GM06990 (cell line): Measurements from ENCODE around the gene PDE1C.
"Not testable (repeated sequence)": the region's sequence is repeated elsewhere in the genome, so short reads cannot be mapped to it uniquely, and the experiment has no call there.

Experiments used
- DNase-seq: peaks from one replicate; pipeline ENCODE4 v3.0.0-alpha.2; 2011; ENCODE audit not compliant: insufficient read length; ENCODE audit errors: extremely low read depth
- H3K27me3 ChIP-seq: replicated peaks from 2 replicates; pipeline ENCODE4 v1.6.0; 2011; ENCODE audit warnings: low read length; ENCODE audit not compliant: control insufficient read depth, insufficient read depth
- H3K36me3 ChIP-seq: 2 replicates; pipeline ENCODE4 v1.5.1; 2011; ENCODE audit warnings: low read length; ENCODE audit not compliant: control insufficient read depth, insufficient read depth
- H3K4me3 ChIP-seq: replicated peaks from 2 replicates; pipeline ENCODE4 v1.5.1; 2011; ENCODE audit warnings: low read depth, mild to moderate bottlenecking, control low read depth, low read length
- TF ChIP-seq, protein P1 (sequence below): IDR thresholded peaks from 2 replicates; pipeline ENCODE4 v1.5.1; 2011; ENCODE audit warnings: low read length, control low read depth, mild to moderate bottlenecking, inconsistent platforms; ENCODE audit not compliant: insufficient read depth, poor library complexity, severe bottlenecking

The PDE1C gene

DNA sequence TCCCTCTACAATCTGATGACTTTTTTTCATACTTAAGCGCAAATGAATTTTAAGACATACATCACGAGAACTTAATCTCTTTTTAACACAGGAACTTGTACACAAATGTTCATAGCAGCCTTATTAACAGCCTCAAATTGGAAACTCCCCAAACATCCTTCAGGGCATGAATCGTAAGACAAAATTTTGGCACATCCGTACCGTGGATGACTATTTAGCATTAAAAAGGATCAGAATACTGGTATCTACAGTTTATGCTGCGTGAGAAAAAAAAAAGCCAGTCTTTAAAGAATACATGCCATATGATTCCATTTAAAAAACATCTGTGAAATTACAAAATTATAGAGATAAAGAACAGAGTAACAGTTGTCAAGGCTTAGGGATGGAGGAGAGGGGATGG is 46.8 kb downstream of the PDE1C start:
- Histone ChIP-seq H3K27me3 (no peaks in the 10 kb centered on the region; the same call in 1 of the 2 replicates), H3K4me3 (no peak overlapping the region), H3K36me3 (no peaks in the 10 kb centered on the region)
- DNase-seq: no peak
- TF ChIP-seq, protein P1, sequence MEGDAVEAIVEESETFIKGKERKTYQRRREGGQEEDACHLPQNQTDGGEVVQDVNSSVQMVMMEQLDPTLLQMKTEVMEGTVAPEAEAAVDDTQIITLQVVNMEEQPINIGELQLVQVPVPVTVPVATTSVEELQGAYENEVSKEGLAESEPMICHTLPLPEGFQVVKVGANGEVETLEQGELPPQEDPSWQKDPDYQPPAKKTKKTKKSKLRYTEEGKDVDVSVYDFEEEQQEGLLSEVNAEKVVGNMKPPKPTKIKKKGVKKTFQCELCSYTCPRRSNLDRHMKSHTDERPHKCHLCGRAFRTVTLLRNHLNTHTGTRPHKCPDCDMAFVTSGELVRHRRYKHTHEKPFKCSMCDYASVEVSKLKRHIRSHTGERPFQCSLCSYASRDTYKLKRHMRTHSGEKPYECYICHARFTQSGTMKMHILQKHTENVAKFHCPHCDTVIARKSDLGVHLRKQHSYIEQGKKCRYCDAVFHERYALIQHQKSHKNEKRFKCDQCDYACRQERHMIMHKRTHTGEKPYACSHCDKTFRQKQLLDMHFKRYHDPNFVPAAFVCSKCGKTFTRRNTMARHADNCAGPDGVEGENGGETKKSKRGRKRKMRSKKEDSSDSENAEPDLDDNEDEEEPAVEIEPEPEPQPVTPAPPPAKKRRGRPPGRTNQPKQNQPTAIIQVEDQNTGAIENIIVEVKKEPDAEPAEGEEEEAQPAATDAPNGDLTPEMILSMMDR: no peak

- Histone ChIP-seq H3K4me3 (no peak overlapping the region), H3K36me3 (no peaks in the 10 kb centered on the region), H3K27me3 (no peaks in the 10 kb centered on the region; the same call in 1 of the 2 replicates)
- TF ChIP-seq, protein P1: no peak
- no peak for DNase-seq
Observed at GRCh38 chr7:32022966-32023365, 47.2 kb downstream of the PDE1C start.

- H3K36me3 ChIP-seq: no peaks in the 10 kb centered on the region
- no peak for DNase-seq
- TF ChIP-seq, protein P1: no peak
Observed at GRCh38 chr7:32020551-32021159, 49.6 kb downstream of the PDE1C start.

DNA sequence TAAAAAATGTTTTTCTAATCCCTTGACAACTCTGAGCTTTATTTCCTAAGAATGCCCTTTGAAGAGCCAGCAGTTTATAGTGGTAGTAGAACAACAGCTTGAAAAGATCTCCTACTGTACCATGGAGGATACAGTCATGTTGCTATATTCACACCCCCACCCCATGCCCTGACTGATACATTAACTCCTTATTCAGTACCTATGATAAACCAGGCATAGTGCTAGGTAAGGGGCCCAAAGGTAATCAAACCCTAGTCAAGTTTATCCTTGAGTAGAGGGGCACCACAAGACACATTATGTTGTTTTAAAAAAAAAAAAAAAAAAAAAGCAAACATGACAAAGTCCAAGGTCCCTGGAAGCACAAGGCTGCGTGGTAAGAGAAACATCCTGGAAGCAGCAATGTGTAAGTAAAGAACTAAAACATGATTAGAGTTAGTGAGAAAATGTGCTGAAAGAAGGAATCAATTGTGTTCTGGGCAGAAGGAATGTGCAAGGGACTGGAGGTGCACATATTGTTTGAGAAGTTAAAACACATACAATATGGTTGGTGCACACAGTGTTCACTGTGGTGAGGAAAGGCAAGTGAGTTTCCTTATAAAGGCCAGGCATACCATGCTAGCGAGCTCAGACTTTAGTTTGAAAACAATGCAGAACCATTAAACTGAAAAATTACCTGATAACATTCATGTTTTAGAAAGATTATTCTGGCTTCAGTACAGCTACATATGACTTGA is 51.2 kb downstream of the PDE1C start:
- no peaks in the 10 kb centered on the region for H3K27me3 ChIP-seq
- TF ChIP-seq, protein P1: no peak
- H3K4me3 ChIP-seq: no peak overlapping the region
- no peaks in the 10 kb centered on the region for H3K36me3 ChIP-seq
- DNase-seq: no peak

More at GRCh38 chr7:32020551-32021159, 49.6 kb downstream of the PDE1C start:
- H3K27me3 ChIP-seq: no peaks in the 10 kb centered on the region; the same call in 1 of the 2 replicates
- H3K4me3 ChIP-seq: no peak overlapping the region

- TF ChIP-seq, protein P1: no peak
- Histone ChIP-seq H3K27me3 (no peaks in the 10 kb centered on the region), H3K36me3 (no peaks in the 10 kb centered on the region), H3K4me3 (no peak overlapping the region)
- no peak for DNase-seq
Observed at GRCh38 chr7:32015133-32015532, 55.1 kb downstream of the PDE1C start.

DNA sequence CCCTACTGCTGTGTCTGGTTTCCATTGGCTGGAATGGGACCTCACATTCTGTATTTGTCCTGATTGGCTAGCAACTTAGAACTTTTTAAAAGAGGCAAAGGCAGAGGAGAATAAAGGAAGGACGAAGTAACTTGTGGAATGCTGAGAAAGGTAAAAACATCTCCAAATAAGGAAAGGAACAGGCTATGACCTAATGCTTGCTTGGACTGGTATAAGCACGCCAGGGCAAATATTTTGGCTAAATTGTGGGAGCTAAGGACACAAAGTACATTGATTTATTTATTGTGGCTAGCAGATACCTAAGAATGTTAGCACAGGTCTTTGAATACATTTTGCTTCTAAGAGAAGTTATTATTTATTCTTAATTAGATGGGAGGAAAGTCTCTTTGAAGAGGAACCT is 56.7 kb downstream of the PDE1C start:
- H3K27me3 ChIP-seq, H3K4me3 ChIP-seq: not testable (repeated sequence)

More for the DNA sequence above, 56.7 kb downstream of the PDE1C start:
- DNase-seq, H3K36me3 ChIP-seq: not testable (repeated sequence)
